Erythroblast (primary cell): ENCODE results near the gene HPCAL1.

Source experiments
- GATA1 ChIP-seq: IDR thresholded peaks from 2 replicates; pipeline ENCODE4 v1.6.1; 2011; ENCODE audit warnings: low read depth, mild to moderate bottlenecking, control low read depth, low read length, moderate library complexity
- POLR2A ChIP-seq: IDR thresholded peaks from 2 replicates; pipeline ENCODE4 v1.6.1; 2011; ENCODE audit warnings: mild to moderate bottlenecking, low read length

GRCh38 chr2:10392951-10393639 lies 90.4 kb downstream of the HPCAL1 start:
- TF ChIP-seq POLR2A (no peak), GATA1 (no peak)
